ENCODE measurements around the gene TIGAR. TPM values are rescaled to one million over a fixed set of nuclear protein-coding genes. Genes with fewer than 3 reads are reported as not detected.

TIGAR gene
- total RNA-seq, 6 donors from 2014 or later = 4.9 to 19.5 (median 10.4) TPM

DNA sequence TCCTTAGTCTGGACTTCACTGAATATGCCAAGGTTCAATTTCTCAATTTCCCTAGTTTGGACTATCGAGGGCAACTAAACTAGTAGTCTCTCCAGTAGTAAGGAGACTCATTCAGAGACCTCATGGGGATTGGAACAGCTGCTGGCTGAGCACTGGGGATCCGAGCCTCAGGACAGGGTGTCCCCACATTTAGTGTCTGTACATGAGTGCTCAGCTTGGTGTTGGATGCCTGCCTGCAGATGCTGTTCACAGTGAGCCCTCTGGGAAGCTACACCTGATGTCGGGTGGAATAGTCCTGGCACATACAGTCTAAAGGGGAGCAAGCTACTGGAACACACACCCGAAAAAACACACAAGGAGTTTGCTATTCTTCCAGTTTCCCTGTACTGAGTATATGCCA lies 59.3 kb downstream of the TIGAR start:
- ATAC-seq (ENCODE audit: low FRiP score in 2 of 2) = no peak
- WGBS, 2 donors = 78 to 88% methylated on average over 4 of the region's 4 CpGs

GRCh38 chr12:4383304-4383865 lies 62.4 kb downstream of the TIGAR start:
- WGBS, 2 donors = 71 to 80% methylated on average over 7 to 8 of the region's 8 CpGs

More for the DNA sequence above, 59.3 kb downstream of the TIGAR start:
- no peak for DNase-seq
- Histone ChIP-seq H3K9me3 (no peaks in the 10 kb centered on the region), H3K36me3 (no peaks in the 10 kb centered on the region), H3K27ac (no peak overlapping the region), H3K27me3 (no peaks in the 10 kb centered on the region), H3K4me3 (no peak overlapping the region), H3K4me1 (no peaks in the 10 kb centered on the region)
- TF ChIP-seq EP300 (IDR thresholded peaks at IDR 0.05) (no peak), POLR2AphosphoS5 (IDR thresholded peaks at IDR 0.05) (no peak), POLR2A (IDR thresholded peaks at IDR 0.05) (no peak)
- TF ChIP-seq, protein P1, sequence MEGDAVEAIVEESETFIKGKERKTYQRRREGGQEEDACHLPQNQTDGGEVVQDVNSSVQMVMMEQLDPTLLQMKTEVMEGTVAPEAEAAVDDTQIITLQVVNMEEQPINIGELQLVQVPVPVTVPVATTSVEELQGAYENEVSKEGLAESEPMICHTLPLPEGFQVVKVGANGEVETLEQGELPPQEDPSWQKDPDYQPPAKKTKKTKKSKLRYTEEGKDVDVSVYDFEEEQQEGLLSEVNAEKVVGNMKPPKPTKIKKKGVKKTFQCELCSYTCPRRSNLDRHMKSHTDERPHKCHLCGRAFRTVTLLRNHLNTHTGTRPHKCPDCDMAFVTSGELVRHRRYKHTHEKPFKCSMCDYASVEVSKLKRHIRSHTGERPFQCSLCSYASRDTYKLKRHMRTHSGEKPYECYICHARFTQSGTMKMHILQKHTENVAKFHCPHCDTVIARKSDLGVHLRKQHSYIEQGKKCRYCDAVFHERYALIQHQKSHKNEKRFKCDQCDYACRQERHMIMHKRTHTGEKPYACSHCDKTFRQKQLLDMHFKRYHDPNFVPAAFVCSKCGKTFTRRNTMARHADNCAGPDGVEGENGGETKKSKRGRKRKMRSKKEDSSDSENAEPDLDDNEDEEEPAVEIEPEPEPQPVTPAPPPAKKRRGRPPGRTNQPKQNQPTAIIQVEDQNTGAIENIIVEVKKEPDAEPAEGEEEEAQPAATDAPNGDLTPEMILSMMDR (IDR thresholded peaks at IDR 0.05) = no peak

DNA sequence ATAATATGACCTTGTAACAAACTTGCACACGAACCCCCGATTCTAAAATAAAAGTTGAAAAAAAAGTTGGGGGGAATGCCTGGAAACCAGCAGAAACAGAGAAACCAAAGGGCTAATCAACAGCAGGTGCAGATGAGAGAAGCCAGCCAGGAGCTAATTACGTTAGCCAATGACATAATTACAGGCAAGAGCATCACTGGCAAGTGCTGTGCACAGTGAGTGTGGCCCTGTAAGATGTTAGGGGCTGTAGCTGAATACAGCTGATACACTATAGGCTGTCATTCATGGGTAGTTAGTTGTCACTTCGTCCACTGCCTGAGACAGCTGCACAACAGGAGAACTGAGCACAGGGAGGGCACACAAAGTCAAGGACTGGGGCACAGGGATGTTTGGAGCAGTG lies 65.8 kb downstream of the TIGAR start:
- ATAC-seq (ENCODE audit: low FRiP score in 2 of 2) (no peak), DNase-seq (no peak)
- Histone ChIP-seq H3K27me3 (no peaks in the 10 kb centered on the region), H3K4me3 (no peak overlapping the region), H3K4me1 (no peaks in the 10 kb centered on the region), H3K9me3 (no peaks in the 10 kb centered on the region), H3K27ac (no peak overlapping the region), H3K36me3 (no peaks in the 10 kb centered on the region)
- whole genome bisulfite sequencing, 2 donors = 72 to 90% methylated on average over 4 of the region's 4 CpGs
- TF ChIP-seq, protein P1 (IDR thresholded peaks at IDR 0.05) = no peak
- TF ChIP-seq POLR2A (IDR thresholded peaks at IDR 0.05) (no peak), POLR2AphosphoS5 (IDR thresholded peaks at IDR 0.05) (no peak), EP300 (IDR thresholded peaks at IDR 0.05) (no peak)

More at GRCh38 chr12:4383304-4383865, 62.4 kb downstream of the TIGAR start:
- no peaks in the 10 kb centered on the region for H3K4me1 ChIP-seq
- no peaks in the 10 kb centered on the region for H3K9me3 ChIP-seq
- TF ChIP-seq POLR2AphosphoS5 (IDR thresholded peaks at IDR 0.05) (no peak), POLR2A (IDR thresholded peaks at IDR 0.05) (no peak), EP300 (IDR thresholded peaks at IDR 0.05) (no peak)
- TF ChIP-seq, protein P1 (IDR thresholded peaks at IDR 0.05) = no peak
- H3K36me3 ChIP-seq = no peaks in the 10 kb centered on the region
- H3K27ac ChIP-seq = no peak overlapping the region
- DNase-seq (no peak), ATAC-seq (ENCODE audit: low FRiP score in 2 of 2) (no peak)
- H3K27me3 ChIP-seq = no peaks in the 10 kb centered on the region
- no peak overlapping the region for H3K4me3 ChIP-seq

- H3K4me1 ChIP-seq = no peaks in the 10 kb centered on the region
- 87 to 96% methylated on average over 5 of the region's 5 CpGs for WGBS, 2 donors
- no peaks in the 10 kb centered on the region for H3K9me3 ChIP-seq
- no peaks in the 10 kb centered on the region for H3K27me3 ChIP-seq
- DNase-seq (no peak), ATAC-seq (ENCODE audit: low FRiP score in 2 of 2) (no peak)
- no peak overlapping the region for H3K27ac ChIP-seq
- TF ChIP-seq, protein P1 (IDR thresholded peaks at IDR 0.05) = no peak
- TF ChIP-seq EP300 (IDR thresholded peaks at IDR 0.05) = no peak
- TF ChIP-seq POLR2A (IDR thresholded peaks at IDR 0.05) = no peak
- TF ChIP-seq POLR2AphosphoS5 (IDR thresholded peaks at IDR 0.05) = no peak
- H3K36me3 ChIP-seq = no peaks in the 10 kb centered on the region
- H3K4me3 ChIP-seq = no peak overlapping the region
These were observed 66.6 kb downstream of the TIGAR start for GRCh38 chr12:4387607-4388006.

- no peak overlapping the region for H3K4me3 ChIP-seq
- no peaks in the 10 kb centered on the region for H3K27me3 ChIP-seq
- H3K36me3 ChIP-seq = no peaks in the 10 kb centered on the region
- DNase-seq (no peak), ATAC-seq (ENCODE audit: low FRiP score in 2 of 2) (no peak)
- TF ChIP-seq, protein P1 (IDR thresholded peaks at IDR 0.05) = no peak
- TF ChIP-seq POLR2AphosphoS5 (IDR thresholded peaks at IDR 0.05) (no peak), EP300 (IDR thresholded peaks at IDR 0.05) (no peak), POLR2A (IDR thresholded peaks at IDR 0.05) (no peak)
- 25 to 72% methylated on average over 1 of the region's 1 CpG for WGBS, 2 donors
- H3K9me3 ChIP-seq = no peaks in the 10 kb centered on the region
- no peak overlapping the region for H3K27ac ChIP-seq
- H3K4me1 ChIP-seq = no peaks in the 10 kb centered on the region
These were observed 67.0 kb downstream of the TIGAR start for GRCh38 chr12:4388032-4388431.
